Panc1 (cell line): Measurements from ENCODE around the gene MTFR1L.

Experiments
- CTCF ChIP-seq: fragments of 450-650 bp; IDR thresholded peaks from 2 replicates; pipeline ENCODE4 v1.5.1; 2017; ENCODE audit warnings: mild to moderate bottlenecking
- POLR2AphosphoS5 ChIP-seq: IDR thresholded peaks from 2 replicates; pipeline ENCODE4 v1.6.1; 2012; ENCODE audit warnings: mild to moderate bottlenecking, low read depth, low read length, moderate library complexity
- REST ChIP-seq, 2 experiments: IDR thresholded peaks; 2 replicates each; pipeline ENCODE4 v1.6.1; 2011 to 2012; ENCODE audit warnings: low read depth in 2 of 2, control low read depth in 1 of 2, low read length in 1 of 2, mild to moderate bottlenecking in 1 of 2, moderate library complexity in 1 of 2; ENCODE audit not compliant: insufficient read depth in 1 of 2

- TF ChIP-seq CTCF (no peak), POLR2AphosphoS5 (no peak), REST (IDR thresholded peaks at IDR 0.05; ENCODE audit: insufficient read depth in 1 of 2, low read depth in 2 of 2, low read length in 1 of 2) (no peak)
Measured at GRCh38 chr1:25880518-25880917, 60.8 kb downstream of the MTFR1L start.
